HG02588 (cell line): Measurements from ENCODE around the gene SH3PXD2A.

Source experiments
- ATAC-seq: cut with Tn5 transposase; IDR thresholded peaks from one replicate; pipeline ENCODE4 v1.9.1; 2021; ENCODE audit warnings: mild to moderate bottlenecking, moderate library complexity; ENCODE audit not compliant: unreplicated experiment

Gene SH3PXD2A

DNA sequence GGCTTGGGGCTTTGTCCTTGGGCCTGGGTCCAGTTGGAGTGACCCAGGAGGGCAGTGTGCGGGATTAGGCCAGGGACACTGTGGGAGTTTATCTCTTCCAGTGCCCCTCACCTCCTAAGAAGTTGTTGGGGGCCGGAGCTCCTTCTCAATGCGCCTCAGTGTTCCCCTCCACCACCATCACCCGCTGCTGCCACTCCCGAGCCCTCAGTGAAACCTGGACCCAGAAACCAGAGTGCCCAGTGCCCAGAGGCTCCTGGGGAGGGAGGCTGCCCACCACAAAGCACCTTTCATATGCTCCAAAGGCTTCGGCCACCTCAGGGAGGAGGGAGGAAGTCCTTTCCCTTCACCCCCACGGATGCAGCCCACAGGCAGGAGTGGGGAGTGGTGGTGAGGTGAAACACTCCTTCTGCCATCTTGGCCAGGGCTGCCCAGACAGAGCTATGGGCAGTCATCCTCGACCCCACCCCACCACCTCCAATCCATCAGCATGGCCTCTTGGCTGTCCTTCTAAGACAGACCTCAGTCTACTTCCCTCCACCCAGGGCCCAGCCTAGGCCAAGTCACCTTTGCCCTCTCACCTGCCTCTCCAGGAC is 99.0 kb downstream of the SH3PXD2A start:
- ATAC-seq, result no peak

DNA sequence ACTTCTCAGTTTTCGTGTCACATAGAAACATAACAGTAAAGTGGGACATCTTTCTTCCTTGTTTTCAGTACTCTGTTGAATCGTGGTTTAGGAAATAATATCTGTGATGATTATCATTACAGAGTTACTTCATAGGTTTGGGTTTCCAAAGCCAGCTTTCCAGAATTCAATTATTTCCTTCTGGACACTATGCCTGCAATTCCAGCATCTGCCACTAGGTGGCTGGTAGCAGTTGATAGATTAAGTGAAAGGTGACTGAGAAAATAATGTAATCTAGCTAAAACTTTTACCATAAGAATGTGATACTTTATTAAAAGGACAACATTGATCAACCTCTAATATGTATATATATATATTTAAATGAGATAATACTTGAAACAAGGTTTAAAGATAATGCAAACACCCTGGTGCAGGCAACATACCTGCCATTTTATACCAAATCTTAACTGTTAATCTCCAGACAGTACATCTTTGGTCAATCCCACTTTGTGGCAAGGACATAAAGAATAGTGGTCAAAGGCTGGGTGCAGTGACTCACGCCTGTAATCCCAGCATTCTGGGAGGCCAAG is 102.6 kb downstream of the SH3PXD2A start:
- ATAC-seq, result no peak

DNA sequence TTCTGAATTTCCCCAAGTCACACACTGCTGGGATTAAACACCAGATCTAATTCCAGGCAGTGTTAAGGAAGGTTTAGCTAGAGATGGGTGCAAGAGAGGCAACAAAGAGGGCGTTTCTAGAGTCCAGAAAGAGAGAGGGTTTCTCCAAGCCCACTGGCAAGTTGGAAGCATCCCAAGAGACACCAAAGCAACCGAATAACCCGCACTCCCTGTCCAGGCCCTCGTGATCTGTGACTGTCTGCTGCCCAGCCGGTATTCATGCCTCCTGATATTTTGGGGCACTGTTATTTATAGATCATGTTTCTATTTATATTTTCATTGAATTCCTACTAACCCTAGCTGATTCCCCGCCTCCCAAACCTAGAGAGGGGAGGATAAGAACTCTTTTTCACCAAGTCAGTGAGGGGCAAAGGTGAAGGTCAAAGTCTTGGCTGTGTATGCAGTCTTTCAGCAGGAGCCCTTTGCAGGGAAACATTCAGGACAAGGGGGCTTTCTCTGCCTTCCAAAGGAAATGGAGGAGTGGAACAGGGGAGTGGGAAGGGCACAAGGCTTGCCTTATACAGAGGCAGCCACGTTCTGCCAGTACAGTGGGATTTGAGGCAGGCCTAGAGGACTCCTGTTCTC is 103.6 kb downstream of the SH3PXD2A start:
- ATAC-seq, result no peak

DNA sequence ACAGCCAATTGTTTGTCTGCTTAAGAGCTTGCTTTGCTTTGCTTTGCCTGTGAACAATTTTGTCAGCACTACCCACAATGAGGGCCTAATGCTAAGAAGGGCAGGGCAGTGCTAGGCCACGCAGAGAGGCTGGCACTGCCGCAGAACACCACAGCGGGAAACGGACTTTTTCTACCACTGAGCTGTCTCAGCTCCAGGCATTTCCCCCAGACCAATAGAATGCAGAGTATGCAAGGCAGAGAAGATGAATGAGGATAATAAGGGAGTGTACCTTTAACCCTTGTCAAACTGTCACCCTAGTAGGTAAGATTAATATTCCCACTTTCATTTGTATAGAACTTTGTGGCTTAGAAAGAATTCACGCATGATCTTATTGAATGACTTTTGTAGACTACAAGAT is 104.5 kb downstream of the SH3PXD2A start:
- no peak for ATAC-seq

DNA sequence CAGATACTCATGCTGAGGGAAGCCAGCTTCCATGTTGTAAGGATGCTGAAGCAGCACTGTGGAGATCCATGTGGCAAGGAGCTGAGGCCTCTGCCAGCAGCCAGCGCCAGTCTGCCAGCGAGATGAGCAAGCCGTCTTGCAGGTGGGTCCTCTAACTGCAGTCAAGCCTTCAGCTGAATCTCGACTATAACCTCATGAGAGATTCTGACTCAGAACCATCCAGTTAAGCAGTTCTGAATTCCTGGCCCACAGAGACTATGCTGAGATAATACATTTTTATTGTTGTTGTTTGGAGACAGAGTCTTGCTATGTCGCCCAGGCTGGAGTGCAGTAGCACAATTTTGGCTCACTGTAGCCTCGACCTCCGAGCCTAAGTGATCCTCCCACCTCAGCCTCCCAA is 105.6 kb downstream of the SH3PXD2A start:
- ATAC-seq, result no peak

DNA sequence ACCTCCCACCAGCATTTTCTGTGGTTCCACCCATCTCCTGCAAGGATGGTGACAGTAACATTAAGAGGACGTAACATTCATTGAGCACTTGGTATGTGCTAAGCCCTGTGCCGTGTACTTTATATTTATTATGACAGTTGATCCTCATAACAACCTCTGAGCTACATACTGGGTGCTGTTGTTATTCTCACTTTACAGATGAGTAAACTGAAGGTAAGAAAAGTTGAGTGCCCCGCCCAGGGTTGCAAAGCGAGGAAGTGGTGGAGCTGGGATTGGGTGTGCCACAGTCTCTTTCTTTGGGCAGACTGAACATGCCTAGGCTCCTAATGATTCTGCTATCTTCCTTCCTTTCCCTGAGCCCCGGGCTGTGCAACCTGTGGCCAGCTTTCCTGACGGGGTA is 107.4 kb downstream of the SH3PXD2A start:
- ATAC-seq, result no peak

DNA sequence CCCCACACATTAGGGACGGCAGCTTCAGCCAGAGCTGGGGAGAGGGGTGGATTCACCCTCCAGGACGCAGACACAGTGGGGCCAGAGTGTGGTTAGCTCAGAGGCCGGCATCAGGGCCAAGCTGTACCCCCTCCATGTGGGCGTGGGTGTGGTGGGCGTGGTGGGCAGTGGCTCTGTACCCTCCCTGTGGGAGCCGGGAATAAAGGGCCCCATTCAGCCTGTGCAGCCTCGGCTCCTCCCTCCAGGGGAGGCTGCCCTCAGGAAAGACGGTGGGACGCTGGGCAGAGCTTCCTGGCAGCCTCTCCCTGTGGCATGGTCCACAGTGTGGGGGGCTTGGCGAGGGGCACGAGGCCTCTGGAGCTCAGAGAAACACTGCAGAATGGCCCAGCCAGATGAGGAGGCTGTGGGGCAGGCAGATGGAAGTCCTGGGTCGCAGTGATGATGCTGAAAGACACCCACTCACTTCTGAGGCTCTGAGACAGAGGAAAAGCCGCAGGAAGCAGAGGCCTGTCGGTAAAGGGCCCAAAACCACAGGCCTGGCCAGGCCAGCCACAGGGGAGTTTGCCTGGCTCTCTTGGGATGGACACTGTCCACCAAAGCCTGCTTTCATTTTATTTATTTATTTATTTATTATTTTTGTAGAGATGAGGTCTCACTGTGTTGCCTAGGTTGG is 108.0 kb downstream of the SH3PXD2A start:
- no peak for ATAC-seq

DNA sequence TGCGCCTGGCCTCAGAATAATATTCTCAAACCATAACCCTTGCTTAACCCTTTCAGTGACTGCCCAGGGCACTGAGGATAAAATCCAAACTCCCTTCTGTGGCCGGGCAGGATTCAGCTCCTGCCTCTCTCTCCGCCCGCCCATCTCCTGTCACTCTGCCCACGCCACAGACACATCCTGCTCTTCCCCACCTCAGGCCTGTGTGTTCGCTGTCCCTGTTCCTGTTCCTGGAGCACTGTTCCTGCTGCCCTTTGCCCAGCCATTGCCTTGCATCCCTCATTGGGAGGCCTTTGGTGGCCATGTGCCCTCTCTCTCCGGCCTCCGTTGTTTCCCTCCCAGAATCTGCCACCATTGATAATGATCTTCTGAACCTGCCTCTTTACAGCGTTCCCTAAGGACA is 108.8 kb downstream of the SH3PXD2A start:
- no peak for ATAC-seq

DNA sequence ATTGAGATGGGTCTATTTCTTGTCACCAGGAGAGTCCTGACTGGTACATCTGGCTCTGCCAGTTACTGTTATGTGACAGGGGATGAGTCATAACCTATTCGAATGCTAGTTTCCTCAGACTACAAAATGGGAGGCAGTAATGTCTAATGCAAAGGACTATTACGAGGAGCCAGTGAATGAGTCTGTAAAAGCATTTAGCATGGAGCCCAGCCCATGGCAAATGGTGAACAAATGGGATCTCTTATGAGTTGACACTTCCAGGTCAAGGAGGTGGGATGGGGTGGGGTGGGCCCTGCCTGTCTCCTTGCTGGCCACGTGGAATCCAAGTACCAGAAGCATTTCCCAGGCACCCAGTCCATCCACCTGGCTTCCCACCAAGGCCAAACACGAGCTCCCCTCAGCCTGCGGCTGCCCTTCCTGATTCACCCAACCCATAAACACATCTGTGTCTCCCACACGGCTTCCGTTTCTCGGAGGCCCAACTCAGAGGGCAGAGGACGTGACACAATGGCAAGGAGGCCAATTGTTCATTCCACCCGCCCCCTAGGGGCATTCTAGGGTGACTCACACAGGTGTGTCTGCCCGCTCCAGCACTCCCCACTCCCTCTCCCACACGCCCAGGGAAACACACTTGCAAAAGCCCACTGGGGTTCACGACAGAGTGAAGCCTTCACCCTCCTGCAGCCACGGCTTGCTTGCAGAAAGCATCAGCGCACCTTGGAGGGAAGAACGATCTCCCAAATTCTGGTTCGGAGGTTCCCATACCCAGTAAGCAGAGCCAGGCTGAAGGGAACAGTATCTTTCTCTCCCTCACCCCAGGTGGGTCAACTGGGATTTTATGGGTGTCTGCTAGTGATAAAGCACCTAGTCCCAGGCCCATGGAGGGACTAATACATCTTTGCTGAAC is 109.8 kb downstream of the SH3PXD2A start:
- ATAC-seq, result no peak

DNA sequence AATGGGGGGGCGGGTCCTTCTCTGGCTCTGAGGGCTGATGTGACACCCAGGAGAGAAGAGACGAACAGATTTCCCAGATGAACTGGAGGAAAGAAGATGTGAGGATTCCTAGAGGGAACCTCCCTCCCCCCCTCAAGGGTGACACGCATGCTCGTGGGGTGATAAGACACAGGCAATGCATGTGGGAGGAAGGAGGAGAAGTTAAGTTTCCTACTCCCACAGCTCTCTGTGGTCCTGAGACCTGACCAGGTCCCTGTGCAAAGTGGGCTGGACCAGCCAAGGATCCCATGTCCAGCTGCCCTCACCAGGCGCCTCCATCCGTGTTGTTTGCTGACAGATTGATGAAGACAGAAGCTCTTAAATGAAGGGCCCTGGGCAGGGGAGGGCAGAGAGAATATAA is 112.6 kb downstream of the SH3PXD2A start:
- ATAC-seq, result no peak

DNA sequence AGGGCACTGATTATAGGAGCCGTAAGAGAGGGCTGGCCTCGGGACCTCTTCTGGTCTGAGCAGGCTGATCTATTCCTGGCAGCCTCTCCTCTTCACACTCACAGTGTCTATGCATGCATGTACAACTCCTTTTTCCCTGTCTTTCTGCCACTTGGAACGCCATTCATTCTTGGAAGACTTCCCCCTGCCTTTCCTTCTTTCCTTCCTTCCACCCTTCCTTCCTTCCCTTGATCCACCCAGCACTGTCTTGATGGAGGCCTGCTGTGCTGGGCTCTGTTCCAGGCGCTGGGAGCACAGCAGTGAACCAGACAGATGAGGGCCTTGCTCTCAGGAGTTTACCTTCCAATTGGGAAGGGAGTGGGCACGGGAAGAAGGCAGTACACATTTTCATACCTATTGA is 114.8 kb downstream of the SH3PXD2A start:
- no peak for ATAC-seq

DNA sequence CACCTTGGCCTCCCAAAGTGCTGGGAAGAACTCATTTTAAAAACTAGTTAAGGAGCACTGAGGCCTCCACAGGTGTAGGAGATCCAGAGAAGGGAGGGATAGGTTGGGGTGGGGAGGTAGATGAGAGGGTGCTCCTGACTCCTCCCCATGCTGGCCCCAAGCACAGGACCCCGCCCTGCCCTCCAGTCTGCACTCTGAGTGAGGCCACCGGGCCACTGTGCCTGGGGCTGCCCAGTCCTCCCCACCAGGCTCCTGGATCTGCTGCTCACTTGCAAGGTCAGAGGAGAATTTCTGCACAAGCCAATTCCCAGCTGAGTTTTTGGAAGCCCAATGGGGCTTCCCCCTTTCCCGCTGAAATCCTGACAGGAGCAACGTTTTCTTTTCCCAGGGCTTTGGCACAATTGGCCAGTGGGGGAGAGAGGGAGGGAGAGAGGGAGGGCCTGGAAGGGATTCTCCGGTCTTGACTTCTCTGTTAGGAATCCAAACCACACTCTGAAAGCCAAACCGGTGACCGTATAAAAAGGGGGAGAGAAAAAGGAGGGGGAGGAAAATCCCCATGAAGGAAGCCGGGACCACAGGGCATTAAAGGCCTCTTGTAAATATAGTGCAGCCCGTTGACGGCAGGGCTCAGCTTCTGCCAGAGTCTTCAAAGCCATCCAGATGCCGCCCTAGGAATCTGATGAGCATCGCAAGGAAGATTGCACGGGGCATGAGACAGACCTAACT is 116.2 kb downstream of the SH3PXD2A start:
- no peak for ATAC-seq

DNA sequence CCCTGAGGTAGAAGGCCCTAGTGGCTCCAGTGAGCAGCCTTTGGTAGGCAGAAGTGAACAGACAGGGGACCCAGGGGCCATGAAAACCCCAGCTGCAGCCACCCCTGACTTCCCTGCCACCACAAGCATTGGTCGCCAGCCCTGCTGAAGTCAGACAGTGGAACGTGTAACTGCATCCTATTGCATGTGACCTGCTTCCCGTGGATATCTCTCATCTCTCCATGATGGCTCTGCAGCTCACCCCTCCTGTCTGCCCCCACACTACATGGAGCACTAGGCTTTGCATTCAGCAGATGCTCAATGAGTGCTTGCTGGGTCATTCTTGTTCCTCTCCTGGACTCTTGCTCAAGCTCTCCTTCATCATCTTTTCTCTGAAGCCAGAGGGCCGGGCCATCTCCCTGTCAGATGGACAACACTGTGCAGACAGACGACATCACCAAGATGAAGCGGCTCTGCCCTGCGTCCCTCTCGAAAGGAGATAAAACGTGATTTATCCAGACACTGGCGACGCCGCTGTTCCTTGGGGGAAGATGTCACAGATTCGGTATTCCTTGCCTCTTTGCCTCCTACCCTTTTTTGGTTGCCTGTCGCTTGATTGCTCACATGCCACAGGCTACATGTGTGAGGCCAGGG is 117.5 kb downstream of the SH3PXD2A start:
- ATAC-seq, result no peak

DNA sequence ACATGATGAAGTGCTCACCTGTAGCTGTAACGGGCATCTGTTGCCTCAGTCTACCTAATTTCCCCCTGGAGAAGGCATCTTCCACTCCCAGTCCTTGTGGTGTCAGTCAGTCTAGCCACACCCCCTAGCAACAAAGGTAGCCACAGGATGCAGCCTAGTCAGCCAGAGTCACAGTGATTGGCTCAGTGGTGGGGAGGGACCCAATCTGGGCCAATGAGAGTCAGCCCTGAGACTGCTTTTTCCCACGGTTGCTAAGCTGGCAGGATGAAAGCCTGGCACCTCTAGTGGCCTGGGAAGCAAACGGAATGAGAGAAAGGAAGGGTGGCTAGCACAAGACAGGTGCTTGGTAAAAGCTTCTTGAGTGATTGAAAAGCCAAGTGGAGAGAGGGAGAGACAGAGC is 118.6 kb downstream of the SH3PXD2A start:
- no peak for ATAC-seq

DNA sequence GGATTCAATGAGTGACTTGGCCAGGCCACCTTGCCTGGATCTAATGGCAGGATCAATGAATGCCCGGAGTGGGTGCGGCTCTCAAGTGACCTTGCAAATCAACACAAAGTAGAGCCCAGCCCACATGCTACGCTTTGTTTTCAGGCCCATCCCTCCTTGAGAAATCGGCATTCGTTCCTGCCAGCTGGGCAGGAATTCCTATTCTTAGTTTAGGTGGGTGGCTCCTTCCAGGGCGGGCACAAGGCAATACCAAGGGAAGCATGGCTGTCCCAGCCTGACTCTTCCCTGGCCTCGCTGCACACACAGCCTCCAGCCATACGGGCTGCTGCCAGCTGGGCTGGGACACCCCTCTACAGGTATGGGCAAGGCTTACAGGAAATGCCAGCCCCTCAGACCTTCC is 119.3 kb downstream of the SH3PXD2A start:
- ATAC-seq, result no peak

DNA sequence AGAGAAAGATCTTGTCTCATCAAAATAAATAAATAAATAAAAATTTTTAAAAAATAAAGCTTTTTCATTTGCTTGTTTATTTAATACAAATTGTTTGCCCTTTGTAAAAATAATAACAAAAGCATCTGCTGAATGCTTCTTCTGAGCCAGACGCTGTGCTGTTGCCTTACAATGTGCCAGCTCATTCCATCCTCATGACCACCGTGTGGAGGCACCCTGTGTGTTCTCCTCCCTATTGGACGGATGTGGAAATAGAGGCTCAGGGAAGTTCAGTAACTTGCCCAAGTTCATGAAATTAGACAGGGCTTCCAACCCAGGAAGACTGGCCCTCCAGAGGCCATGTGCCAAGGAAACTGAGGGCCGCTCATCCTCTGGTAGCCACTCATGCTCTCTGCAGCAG is 120.6 kb downstream of the SH3PXD2A start:
- ATAC-seq, result no peak

DNA sequence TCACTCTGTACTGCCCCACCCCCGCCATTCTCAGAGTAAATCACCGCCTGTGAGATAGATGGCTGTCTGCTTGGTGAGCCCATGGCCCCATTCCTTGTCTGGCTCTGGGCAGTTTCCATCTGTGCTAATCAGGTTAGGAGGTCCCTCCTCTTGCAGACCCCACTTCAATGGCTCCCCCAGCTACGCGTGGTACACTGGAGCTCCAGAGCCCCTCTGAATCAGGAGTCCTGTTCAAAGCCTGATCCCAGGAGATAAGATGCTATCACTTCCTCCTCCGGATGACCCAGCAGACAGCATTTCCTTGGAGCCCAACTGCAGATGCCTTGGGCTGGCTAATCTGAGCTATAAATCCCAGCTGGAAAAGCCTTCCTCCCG is 122.3 kb downstream of the SH3PXD2A start:
- no peak for ATAC-seq

DNA sequence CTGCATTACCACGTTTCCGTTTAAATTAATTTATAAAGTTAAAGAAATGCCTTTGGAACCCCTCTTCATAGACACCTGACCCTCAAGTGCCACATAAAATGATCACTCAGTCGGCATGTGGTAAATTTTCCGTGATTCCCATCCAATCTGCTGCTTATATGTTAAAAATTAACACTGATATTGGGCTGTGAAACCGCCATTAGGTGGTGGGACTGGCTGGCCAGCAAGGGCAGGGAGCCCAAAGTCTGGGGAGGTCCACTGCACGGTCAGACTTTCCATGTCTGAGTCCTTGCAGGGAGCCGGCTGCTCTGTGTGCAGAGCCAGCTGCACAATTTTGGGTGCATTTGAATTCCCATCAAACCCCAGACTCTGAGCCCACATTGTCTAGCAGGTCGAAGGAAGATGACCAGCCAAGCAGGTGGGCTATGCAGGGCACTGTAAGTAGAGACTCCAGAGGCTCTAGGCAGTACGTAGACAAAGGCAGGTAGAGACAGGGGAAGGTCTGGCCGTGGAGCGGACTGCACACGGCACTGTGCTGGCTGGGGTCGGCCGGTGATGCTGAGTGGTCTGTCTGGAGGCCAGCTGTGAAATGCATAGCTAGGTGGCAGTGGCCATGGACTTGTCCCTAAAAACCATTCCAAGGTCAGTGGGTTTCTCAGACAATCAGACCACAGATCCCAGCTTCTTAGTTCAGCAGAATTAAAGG is 122.9 kb downstream of the SH3PXD2A start:
- ATAC-seq, result no peak

DNA sequence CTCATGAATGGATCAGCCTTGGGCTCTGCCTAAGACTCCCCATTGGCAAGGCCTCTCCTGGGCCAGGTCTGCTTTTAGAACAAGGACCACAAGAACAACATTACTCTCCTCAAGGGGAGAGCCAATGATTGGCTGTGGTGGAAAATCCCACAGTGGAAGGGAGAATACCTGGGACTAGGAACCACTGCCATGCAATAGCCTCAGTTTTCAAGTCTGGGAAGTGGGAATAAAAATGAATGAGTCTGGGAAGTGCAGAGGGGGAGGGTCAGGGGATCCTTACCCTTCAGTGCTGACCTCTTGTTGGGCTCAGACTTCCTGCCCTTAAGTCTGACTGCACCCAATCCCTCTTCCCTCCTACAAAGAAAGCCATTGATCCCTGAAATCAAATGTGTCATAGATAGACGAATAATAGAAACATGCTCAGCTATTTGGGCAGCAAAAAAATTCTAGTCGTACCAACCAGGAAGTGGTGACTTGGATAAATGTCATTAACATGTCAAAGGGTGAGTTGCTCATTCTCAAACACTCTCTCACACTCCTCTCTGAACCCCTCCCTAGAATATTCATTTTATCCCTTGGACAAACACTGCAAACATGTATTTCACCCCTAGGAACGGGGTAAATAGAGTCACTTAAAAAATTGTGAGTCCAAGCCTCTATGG is 123.6 kb downstream of the SH3PXD2A start:
- ATAC-seq, result no peak
